T-cell (primary cell): ENCODE measurements around the gene RRP15. TPM values are rescaled to one million over a fixed set of nuclear protein-coding genes. Genes with fewer than 3 reads are reported as not detected.
"Not testable (repeated sequence)": the region's sequence is repeated elsewhere in the genome, so short reads cannot be mapped to it uniquely, and the experiment has no call there.

Experiments
- ATAC-seq, 4 experiments: fragments of 200-7000 bp in 3 of 4; fragments of 150-1000 bp in 1 of 4; cut with Tn5 transposase; replicated peaks in 1 of 4; 1 replicate in 3 of 4; 2 replicates in 1 of 4; pipeline ENCODE4 v1.10.0; 2021; ENCODE audit warnings: moderate library complexity in 3 of 4, mild to moderate bottlenecking in 2 of 4, moderate number of reproducible peaks in 1 of 4
- CTCF ChIA-PET, 2 donors: fragments of 300-600 bp; sonication (Branson Sonifier 250); formaldehyde crosslinking; loops; one replicate each; lab custom pipeline; 2022; ENCODE audit warnings: antibody characterized with exemption in 2 of 2; lab: Charles Lee
- POLR2A ChIA-PET, 2 donors: fragments of 300-600 bp; sonication (Branson Sonifier 250); formaldehyde crosslinking; loops; one replicate each; lab custom pipeline; 2022; ENCODE audit warnings: antibody characterized with exemption in 2 of 2; lab: Charles Lee
- DNase-seq, 35 experiments: peaks; one replicate each; pipeline versions ENCODE4 v3.0.0 to v3.0.0-alpha.2; 2013 to 2023
- H3K27ac ChIP-seq: one replicate; pipeline ENCODE4 v1.5.1; 2013; ENCODE audit warnings: low read length
- H3K27me3 ChIP-seq, 2 experiments: replicated peaks in 1 of 2; 1 replicate in 1 of 2; 2 replicates in 1 of 2; pipeline versions ENCODE4 v1.6.1 to v1.7.0; 2013; ENCODE audit warnings: low read length in 1 of 2, mixed read lengths in 1 of 2; ENCODE audit not compliant: control insufficient read depth in 2 of 2, insufficient read depth in 2 of 2; ENCODE audit errors: extremely low read depth in 1 of 2
- H3K36me3 ChIP-seq, 2 donors: 1 replicate in 1 of 2; 2 replicates in 1 of 2; pipeline versions ENCODE4 v1.6.1 to v1.7.0; 2013; ENCODE audit warnings: low read length in 1 of 2; ENCODE audit not compliant: control insufficient read depth in 2 of 2, insufficient read depth in 1 of 2; ENCODE audit errors: extremely low read depth in 1 of 2
- H3K4me1 ChIP-seq, 2 experiments: 1 replicate in 1 of 2; 2 replicates in 1 of 2; pipeline versions ENCODE4 v1.6.1 to v1.7.0; 2013; ENCODE audit warnings: low read length in 2 of 2, mixed read lengths in 1 of 2; ENCODE audit not compliant: insufficient read depth in 2 of 2, control insufficient read depth in 1 of 2; ENCODE audit errors: extremely low read depth in 1 of 2
- H3K4me3 ChIP-seq, 2 donors: 1 replicate in 1 of 2; 2 replicates in 1 of 2; pipeline versions ENCODE4 v1.5.1 to v1.7.0; 2013; ENCODE audit warnings: mild to moderate bottlenecking in 2 of 2, low read length in 1 of 2, moderate library complexity in 1 of 2; ENCODE audit not compliant: control insufficient read depth in 1 of 2; ENCODE audit errors: extremely low read depth in 1 of 2
- H3K9me3 ChIP-seq: 2 replicates; pipeline ENCODE4 v1.7.0; 2013
- H3K27ac Mint-ChIP-seq, 2 donors: one replicate each; pipeline ENCODE4 v1.8.0; 2020 to 2021; ENCODE audit warnings: mild to moderate bottlenecking in 2 of 2, mixed read lengths in 2 of 2
- H3K27me3 Mint-ChIP-seq, 2 donors: one replicate each; pipeline ENCODE4 v1.8.0; 2021 to 2022; ENCODE audit warnings: mixed read lengths in 2 of 2
- H3K36me3 Mint-ChIP-seq: one replicate; pipeline ENCODE4 v1.8.0; 2021; ENCODE audit warnings: mixed read lengths
- H3K4me1 Mint-ChIP-seq, 3 donors: one replicate each; pipeline ENCODE4 v1.8.0; 2020 to 2022; ENCODE audit warnings: mixed read lengths in 3 of 3, mild to moderate bottlenecking in 1 of 3
- H3K4me3 Mint-ChIP-seq, 3 donors: one replicate each; pipeline ENCODE4 v1.8.0; 2020 to 2022; ENCODE audit warnings: mild to moderate bottlenecking in 3 of 3, mixed read lengths in 3 of 3, moderate library complexity in 3 of 3
- H3K9me3 Mint-ChIP-seq, 3 donors: one replicate each; pipeline ENCODE4 v1.8.0; 2020 to 2022; ENCODE audit warnings: mixed read lengths in 3 of 3
- WGBS: methylation state at CpG from one replicate; pipeline ENCODE4 v1.1.5; 2013; ENCODE audit warnings: missing lambda C conversion rate; ENCODE audit not compliant: insufficient coverage; 5-methylcytosine and 5-hydroxymethylcytosine counted together
- total RNA-seq, 35 experiments: library from RNA in 6 of 35; stranded (reverse) in 6 of 35; fragments of 120-200 nt in 1 of 35; gene quantifications; one replicate each; pipeline versions ENCODE4 v1.2.1 to v1.2.4 and lab custom pipeline; 2013 to 2026

The RRP15 gene
- total RNA-seq, 5 donors from 2014 or later (not counting 1 experiment from before 2014, with no cell fraction given) = 11.7 to 20.9 (median 17.0) TPM

DNA sequence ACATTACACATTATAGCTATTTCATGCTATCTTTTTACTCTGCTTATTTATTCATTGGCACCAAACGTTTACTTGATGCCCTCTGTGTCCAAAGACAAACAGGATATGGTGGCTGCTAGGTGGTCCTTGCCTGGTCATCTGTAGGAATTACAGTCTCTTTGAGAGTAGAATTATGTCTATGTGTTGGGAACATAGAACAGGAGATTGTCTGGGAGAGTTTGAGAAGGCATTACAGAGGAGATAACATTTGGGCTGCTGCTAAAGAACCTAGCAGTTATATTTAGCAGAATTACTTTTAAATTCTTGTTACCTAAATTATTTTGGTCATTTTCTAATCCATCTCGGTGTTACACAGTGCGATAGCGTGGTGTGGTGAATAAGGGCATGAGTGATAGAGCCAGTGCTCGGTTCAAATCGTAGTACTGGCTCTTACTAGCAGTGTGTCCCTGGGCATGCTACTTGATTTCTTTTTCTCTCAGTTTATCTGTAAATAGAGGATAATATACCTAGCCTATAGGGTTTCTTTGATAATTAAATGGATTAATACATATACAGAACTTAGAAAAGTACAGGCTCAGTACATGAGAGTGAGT lies 20.5 kb downstream of the RRP15 start:
- no CpG with 5 or more reads among the region's 6 CpGs for WGBS
- peaks cover 13 to 35% of the 10 kb centered on the region in 2 donors for H3K36me3 ChIP-seq
- Mint-ChIP-seq H3K36me3 (peaks cover 46% of the 10 kb centered on the region), H3K4me1 (peaks cover 2 to 9% (median 8%) of the 10 kb centered on the region in 3 donors), H3K27ac (no peak overlapping the region), H3K4me3 (no peak overlapping the region), H3K9me3 (no peaks in the 10 kb centered on the region), H3K27me3 (no peaks in the 10 kb centered on the region)
- no peak overlapping the region for H3K27ac ChIP-seq
- no peaks in the 10 kb centered on the region for H3K27me3 ChIP-seq
- H3K4me1 ChIP-seq = no peaks in the 10 kb centered on the region
- no peak overlapping the region for H3K4me3 ChIP-seq
- POLR2A ChIA-PET = no interaction called here
- no peak for DNase-seq
- CTCF ChIA-PET = no interaction called here
- no peak for ATAC-seq
- no peaks in the 10 kb centered on the region for H3K9me3 ChIP-seq

DNA sequence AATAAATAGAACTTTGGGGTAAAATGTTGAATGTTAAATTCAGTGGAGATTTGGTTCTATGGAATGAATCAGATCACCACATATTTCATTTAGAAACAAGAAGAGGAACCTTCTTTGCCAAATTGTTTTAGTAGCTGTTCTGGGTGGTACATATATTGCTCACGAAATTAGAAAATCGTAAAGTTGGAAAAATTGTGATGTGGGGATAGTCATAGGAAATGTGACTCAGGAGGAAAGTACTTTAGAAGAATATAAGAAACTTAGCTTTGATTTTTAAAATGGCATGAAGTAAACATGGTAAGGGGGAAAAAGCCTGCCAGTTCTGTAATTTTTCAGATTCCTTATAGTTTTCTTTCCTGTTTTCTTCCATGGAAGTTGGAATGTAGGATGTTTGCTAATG lies 27.4 kb downstream of the RRP15 start:
- Mint-ChIP-seq H3K4me1 (no peaks in the 10 kb centered on the region), H3K9me3 (no peaks in the 10 kb centered on the region), H3K36me3 (peaks cover 39% of the 10 kb centered on the region), H3K4me3 (no peak overlapping the region), H3K27me3 (no peaks in the 10 kb centered on the region), H3K27ac (no peak overlapping the region)
- Histone ChIP-seq H3K4me3 (no peak overlapping the region), H3K36me3 (peaks cover 6 to 14% of the 10 kb centered on the region in 2 donors), H3K9me3 (no peaks in the 10 kb centered on the region), H3K4me1 (no peaks in the 10 kb centered on the region), H3K27ac (no peak overlapping the region), H3K27me3 (no peaks in the 10 kb centered on the region)
- ATAC-seq (no peak), DNase-seq (no peak)
- POLR2A ChIA-PET = no interaction called here
- 75% methylated on average over 2 of the region's 2 CpGs for WGBS
- CTCF ChIA-PET = no interaction called here

DNA sequence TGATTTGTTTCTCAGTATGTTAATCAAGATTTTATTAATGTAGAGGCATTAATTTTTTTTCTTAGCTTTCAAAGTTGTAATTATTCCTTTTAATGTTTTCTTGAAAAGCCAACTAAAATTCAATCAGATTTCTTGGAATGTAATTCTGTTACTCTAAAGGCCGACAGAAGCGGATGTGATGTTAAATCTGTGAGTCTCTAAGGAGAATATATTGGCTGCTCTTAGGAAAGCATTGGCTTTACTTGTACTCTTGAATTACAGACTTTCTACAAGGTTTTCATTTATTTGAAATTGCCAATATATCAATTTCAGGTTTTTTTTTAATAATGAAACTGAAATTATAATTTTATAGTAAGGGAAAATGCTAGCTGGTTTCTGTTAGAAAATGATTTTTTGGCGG lies 29.2 kb downstream of the RRP15 start:
- WGBS = no CpG with 5 or more reads among the region's 3 CpGs
- Mint-ChIP-seq H3K27me3 (no peaks in the 10 kb centered on the region), H3K27ac (no peak overlapping the region), H3K4me3 (no peak overlapping the region), H3K36me3 (peaks cover 40% of the 10 kb centered on the region), H3K9me3 (no peaks in the 10 kb centered on the region), H3K4me1 (no peaks in the 10 kb centered on the region)
- Histone ChIP-seq H3K9me3 (no peaks in the 10 kb centered on the region), H3K4me3 (no peak overlapping the region), H3K36me3 (peaks cover 0 to 10% of the 10 kb centered on the region in 2 donors), H3K4me1 (no peaks in the 10 kb centered on the region), H3K27ac (no peak overlapping the region), H3K27me3 (no peaks in the 10 kb centered on the region)
- ChIA-PET CTCF (interaction anchor here in 1 of 2 donors (0.6 to 1.4 kb wide), 3 partner anchors 15 to 1069 kb away, joined by 3 to 4 read pairs (median 3); no protein-coding TSS in a partner anchor), POLR2A (interaction anchor here in 1 of 2 donors (0.6 kb wide), 1 partner anchor 15 kb away, joined by 3 read pairs; no protein-coding TSS in a partner anchor)
- no peak for ATAC-seq
- DNase-seq = no peak

DNA sequence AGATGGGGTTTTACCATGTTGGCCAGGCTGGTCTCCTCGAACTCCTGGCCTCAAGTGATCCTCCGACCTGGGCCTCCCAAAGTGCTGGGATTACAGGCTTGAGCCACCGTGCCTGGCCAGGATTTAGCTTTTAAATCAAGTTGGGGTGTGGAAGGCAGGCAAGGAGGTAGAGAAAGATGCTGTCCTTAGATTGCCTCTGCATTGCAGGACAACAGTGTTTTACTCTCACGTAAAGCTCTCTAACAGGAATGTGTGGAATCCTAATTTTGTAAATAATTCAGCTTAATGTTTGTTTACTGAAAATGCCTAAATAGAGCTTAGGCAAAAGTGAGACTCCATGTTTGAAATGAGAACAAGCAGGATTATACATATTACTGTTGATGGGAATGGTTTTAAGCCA lies 30.5 kb downstream of the RRP15 start:
- CTCF ChIA-PET = interaction anchor here (0.7 to 1.2 kb wide), 2 partner anchors 14 kb away, joined by 3 to 4 read pairs; no protein-coding TSS in a partner anchor
- Histone ChIP-seq H3K27ac (no peak overlapping the region), H3K27me3 (no peaks in the 10 kb centered on the region), H3K4me1 (no peaks in the 10 kb centered on the region), H3K4me3 (no peak overlapping the region), H3K36me3 (peaks cover 0 to 9% of the 10 kb centered on the region in 2 donors), H3K9me3 (no peaks in the 10 kb centered on the region)
- DNase-seq (no peak), ATAC-seq (no peak)
- H3K4me1 Mint-ChIP-seq = no peaks in the 10 kb centered on the region
- no peak overlapping the region for H3K27ac Mint-ChIP-seq
- no peaks in the 10 kb centered on the region for H3K27me3 Mint-ChIP-seq
- 93% methylated on average over 3 of the region's 4 CpGs for WGBS
- no peak overlapping the region for H3K4me3 Mint-ChIP-seq
- H3K36me3 Mint-ChIP-seq = peaks cover 41% of the 10 kb centered on the region
- POLR2A ChIA-PET = no interaction called here
- no peaks in the 10 kb centered on the region for H3K9me3 Mint-ChIP-seq

- DNase-seq = no peak
- H3K27me3 ChIP-seq = no peaks in the 10 kb centered on the region
- no peak for ATAC-seq
- no peak overlapping the region for H3K27ac ChIP-seq
- no peak overlapping the region for H3K4me3 ChIP-seq
- Mint-ChIP-seq H3K4me1 (no peaks in the 10 kb centered on the region), H3K4me3 (no peak overlapping the region), H3K9me3 (no peaks in the 10 kb centered on the region), H3K36me3 (peaks cover 31% of the 10 kb centered on the region), H3K27ac (no peak overlapping the region), H3K27me3 (no peaks in the 10 kb centered on the region)
- ChIA-PET POLR2A (interaction anchor here in 1 of 2 donors (0.6 kb wide), 1 partner anchor 1542 kb away, joined by 3 read pairs; no protein-coding TSS in a partner anchor), CTCF (no interaction called here)
- no CpG with 5 or more reads among the region's 5 CpGs for whole genome bisulfite sequencing
- no peaks in the 10 kb centered on the region for H3K4me1 ChIP-seq
- H3K9me3 ChIP-seq = no peaks in the 10 kb centered on the region
- peaks cover 0 to 12% of the 10 kb centered on the region in 2 donors for H3K36me3 ChIP-seq
Observed at GRCh38 chr1:218317061-218317460, 32.0 kb downstream of the RRP15 start.

DNA sequence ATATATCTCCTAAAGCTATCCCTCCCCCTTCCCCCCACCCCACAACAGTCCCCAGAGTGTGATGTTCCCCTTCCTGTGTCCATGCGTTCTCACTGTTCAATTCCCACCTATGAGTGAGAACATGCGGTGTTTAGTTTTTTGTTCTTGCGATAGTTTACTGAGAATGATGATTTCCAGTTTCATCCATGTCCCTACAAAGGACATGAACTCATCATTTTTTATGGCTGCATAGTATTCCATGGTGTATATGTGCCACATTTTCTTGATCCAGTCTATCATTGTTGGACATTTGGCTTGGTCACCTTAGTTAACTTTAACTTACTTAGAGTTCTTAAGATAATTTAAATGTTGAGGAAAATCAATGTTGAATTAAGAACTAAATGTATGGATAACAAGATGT lies 35.1 kb downstream of the RRP15 start:
- H3K27me3 ChIP-seq, H3K9me3 ChIP-seq, ATAC-seq, POLR2A ChIA-PET, H3K27me3 Mint-ChIP-seq, H3K9me3 Mint-ChIP-seq, H3K27ac ChIP-seq, H3K4me1 Mint-ChIP-seq, H3K4me1 ChIP-seq, H3K4me3 ChIP-seq, DNase-seq, H3K27ac Mint-ChIP-seq, H3K4me3 Mint-ChIP-seq: not testable (repeated sequence)
- WGBS = no CpG with 5 or more reads among the region's 3 CpGs
- peaks cover 5 to 24% of the 10 kb centered on the region in 2 donors for H3K36me3 ChIP-seq
- CTCF ChIA-PET = interaction anchor here in 1 of 2 donors (0.7 kb wide), 1 partner anchor 1296 kb away, joined by 3 read pairs; no protein-coding TSS in a partner anchor
- H3K36me3 Mint-ChIP-seq = peaks cover 35% of the 10 kb centered on the region
